HG03354 (cell line): ENCODE measurements around the gene POTEH.
"Not testable (repeated sequence)": the region's sequence is repeated elsewhere in the genome, so short reads cannot be mapped to it uniquely, and the experiment has no call there.

Experiments used
- ATAC-seq: cut with Tn5 transposase; IDR thresholded peaks from one replicate; pipeline ENCODE4 v1.9.1; 2021; ENCODE audit warnings: mild to moderate bottlenecking; ENCODE audit not compliant: unreplicated experiment, poor library complexity, severe bottlenecking

Gene POTEH

DNA sequence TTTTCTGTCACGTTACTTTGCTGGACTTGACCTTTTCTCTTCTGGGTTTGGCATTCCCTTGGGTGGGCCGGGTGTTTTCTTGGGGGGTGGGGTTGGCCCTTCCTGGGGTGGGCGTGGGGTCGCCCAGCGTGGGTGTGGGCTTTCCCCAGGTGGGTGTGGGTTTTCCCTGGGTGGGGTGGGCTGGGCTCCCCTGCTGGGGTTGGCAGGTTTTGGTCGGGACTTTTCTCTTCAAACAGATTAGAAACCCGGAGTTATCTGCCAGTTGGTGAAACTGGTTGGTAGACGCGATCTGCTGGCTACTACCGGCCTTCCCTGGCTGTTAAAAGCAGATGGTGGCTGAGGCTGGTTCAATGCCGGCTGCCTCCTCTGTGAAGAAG is at the start of gene POTEH:
POTEH (plus strand) TSS at position 278 of the 377 bp plus-strand sequence; CDS start at position 330, 52 bp downstream.
- not testable (repeated sequence) for ATAC-seq

DNA sequence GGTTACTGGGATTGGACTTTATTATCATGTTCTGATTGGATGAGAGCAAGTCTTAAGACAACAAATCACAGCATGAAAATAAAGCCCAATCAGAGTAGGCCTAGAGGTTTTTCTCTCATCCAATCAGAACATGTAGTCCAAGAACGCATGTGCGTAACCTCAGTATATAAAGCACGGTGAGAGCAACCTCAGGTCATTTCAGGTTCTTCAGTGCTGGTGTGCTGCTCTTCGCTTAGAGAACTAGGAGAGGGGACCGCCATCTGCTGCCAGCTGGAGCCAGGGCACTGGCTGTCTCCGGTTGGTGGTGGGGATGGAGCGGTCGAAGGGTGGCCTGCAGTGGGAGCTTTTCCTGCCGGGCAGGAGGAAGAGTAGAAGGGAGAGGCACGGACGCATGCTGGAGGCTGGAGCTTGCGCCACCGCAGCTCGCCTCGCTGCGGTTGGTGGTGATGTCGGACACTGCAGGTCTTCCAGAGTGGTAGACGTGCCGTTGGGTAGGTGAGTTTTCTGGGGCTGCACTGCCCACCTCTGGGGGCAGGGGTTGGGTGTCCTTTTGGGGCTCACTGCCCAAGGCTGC is 47.5 kb upstream of the POTEH start:
- ATAC-seq = not testable (repeated sequence)

DNA sequence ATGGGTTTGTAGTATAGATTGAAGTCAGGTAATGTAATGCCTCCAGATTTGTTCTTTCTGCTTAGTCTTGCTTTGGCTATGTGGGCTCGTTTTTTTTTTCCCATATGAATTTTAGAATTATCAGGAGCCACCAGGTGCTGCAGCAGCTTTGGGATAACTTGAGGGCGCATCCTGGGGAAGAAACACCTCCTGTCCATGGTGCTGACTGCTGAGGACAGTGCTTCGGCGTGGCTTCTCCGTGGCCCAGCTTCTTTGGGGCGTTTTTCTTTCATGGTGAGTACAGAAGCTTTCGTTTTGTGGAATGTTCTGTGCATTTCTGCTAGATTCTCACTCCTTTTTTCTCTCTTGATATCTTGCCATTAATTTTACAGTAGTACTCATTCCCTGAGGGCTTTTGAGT is 37.9 kb upstream of the POTEH start:
- not testable (repeated sequence) for ATAC-seq

DNA sequence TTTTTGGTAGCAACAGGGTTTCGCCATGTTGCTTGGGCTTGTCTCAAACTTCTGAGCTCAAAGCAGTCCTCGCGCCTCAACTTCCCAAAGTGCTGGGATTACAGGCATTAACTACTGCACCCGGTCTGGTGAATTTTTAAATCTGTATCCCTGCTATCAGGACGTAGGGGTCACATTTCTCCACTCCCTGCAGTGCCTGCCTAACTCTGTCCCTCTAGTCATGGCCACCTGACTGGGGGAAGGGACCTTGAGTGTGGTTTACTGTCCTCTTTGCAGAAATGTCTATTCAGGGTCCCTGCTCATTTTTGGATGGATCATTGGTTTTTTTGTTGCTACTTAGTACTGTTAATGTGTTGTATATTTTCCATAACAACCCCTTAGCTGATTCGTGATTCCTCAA is 37.1 kb upstream of the POTEH start:
- ATAC-seq = not testable (repeated sequence)

DNA sequence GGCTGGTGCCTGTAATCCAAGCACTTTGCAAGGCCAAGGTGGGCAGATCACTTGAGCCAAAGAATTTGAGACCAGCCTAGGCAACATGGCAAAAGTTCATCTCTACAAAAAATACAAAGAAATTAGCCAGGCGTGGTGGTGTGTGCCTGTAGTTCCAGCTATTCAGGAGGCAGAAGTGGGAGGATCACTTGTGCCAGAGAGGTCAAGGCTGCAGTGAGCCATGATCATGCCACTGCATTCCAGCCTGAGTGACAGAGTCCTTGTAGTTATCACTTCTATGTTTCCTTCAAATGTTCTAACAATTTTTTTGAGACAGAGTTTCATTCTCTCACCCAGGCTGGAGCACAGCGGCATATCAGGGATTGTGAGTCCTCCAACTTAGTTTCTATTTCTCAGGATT is 36.6 kb upstream of the POTEH start:
- not testable (repeated sequence) for ATAC-seq

DNA sequence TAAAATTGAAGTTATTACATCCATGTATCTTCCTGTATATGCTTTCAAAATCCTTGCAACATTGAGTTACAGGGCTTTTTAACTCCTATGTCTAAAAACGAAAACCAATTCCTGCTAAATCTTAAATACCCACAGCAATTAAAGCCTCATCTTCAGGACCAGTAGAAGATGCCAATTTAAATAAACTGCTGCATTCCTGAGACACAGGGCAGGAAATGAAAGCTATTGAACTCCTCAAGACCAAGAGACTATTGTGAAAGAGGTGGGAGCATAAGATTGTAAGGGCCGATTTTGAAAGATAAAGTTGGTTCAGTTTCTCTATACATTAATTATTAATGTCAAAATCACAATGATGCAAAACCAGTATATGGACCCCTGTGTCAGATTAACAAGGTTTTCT is 28.7 kb upstream of the POTEH start:
- ATAC-seq = not testable (repeated sequence)

DNA sequence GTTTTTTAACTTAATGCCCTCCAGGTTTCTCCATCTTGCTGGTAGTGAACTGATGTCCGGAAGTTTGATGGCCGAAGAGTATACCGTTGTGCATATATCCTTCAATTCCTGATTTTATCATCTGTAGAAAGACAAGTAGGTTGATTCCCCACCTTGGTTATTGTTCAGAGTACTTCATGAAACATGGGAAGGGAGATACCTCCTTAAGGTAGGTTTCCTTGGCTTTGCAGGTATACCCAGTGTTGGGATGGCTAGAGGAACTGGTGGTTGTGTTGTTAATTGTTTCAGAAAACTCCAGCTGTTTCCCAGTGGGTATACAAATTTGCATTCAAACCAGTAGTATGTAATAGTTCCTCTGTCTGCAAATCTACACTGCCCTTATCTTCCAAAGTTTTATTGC is 25.1 kb upstream of the POTEH start:
- ATAC-seq = not testable (repeated sequence)

DNA sequence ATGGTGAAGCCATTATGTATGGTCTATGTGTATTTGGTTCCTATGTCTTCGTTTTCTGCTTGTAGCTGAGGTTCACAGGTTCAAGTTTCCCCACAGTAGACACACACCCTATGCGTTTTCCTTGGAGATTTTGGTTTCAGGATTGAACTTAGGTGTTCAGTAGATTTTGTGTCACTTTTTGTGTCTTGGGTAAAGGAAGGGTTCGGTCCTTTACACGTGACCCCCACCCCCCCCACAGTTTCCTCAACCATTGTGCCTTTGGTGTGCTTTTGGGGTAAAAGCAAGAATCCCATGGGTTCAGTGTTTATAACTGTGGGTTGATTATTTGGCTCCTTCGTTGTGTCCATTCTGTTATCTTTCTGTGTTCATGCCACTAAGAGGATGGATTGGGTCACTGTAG is 24.3 kb upstream of the POTEH start:
- ATAC-seq = not testable (repeated sequence)

DNA sequence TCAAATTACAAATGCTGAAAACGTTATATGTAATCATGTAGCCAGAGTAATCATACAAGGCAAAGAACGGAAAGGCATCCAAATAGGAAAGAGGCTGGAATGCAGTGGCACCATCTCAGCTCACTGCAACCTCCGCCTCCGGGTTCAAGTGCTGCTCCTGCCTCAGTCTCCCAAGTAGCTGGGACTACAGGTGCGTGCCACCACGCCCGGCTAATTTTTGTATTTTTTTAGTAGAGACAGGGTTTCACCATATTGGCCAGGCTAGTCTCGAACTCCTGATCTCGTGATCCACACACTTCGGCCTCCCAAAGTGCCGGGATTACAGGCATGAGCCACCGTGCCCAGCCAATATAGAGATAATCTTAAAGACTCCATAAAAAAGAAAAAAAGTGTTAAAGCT is 20.4 kb upstream of the POTEH start:
- ATAC-seq = not testable (repeated sequence)

DNA sequence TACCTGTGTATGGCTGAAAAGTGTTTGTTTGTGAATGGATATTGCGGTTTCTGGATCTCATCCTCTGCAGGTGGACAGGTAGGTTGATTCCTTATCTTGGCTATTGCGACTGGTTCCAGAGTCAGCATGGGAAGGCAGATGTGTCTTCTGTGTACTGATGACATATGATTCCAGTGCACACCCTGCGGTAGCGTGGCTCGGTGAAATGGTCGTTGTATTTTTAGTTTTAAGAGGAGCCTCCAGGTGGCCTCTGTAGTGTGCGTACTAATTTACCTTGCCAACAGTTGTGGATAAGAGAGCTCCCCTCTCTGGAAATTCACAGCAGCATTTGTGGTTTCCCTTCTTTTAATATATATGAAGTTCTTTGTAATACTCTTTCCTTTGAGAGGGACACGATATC is 10.1 kb upstream of the POTEH start:
- ATAC-seq = not testable (repeated sequence)

DNA sequence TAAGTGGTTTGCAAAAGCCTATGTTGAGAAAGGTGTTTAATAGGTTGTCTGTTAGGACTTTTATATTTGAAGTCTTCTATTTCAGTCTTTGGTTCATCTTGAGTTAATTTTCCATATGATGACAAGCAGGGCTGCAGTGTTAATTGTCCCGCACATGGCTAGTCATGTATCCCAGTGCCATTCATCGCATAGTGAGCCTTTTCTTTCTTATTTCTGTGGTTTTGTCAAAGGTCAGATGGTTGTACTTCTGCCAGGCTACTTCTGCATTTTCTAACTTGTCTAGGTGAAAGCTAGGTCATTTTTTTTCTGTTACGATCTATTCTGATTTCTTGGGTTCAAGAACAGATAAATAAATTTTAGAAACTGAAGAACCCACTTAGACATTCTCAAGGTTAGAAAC is 5.7 kb upstream of the POTEH start:
- not testable (repeated sequence) for ATAC-seq

DNA sequence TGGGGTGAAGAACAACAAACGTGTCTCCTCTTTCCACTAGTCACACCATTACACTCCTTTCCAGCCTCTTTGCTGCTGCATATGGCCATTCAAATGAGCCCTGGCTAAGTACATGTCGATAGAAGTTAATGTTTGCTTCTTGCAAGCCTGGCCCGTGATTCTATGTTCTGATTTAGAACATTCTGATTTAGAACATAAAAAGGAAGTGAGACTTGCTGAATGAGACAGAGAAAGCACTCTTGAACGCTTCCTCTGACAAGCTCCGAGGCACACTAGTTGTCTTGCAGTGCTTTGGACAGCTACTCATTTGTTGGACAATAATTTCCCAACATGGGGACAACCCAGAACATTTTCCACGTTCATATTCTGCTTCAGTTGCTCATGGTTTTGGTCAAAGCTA is 5.1 kb upstream of the POTEH start:
- peak; percentile 79 for ATAC-seq

DNA sequence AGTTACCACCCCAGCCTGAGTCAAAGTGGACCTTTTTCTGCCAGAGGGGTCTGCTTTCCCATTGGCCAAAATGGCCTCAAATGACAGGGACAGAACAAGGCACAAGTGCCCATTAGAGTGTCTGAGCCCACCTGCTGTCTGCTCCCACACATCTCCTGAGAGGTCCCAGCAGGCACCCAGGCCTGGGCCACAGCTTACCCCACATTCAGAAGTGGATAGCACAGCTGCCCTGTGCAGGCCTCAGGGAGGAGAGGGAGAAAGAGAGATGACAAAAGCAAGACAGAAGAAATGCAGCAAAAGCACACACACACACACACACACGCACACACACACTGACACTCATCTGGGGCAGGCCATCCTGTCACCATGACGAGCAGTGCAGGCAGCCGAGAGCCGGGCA is 4.2 kb upstream of the POTEH start:
- ATAC-seq = not testable (repeated sequence)

DNA sequence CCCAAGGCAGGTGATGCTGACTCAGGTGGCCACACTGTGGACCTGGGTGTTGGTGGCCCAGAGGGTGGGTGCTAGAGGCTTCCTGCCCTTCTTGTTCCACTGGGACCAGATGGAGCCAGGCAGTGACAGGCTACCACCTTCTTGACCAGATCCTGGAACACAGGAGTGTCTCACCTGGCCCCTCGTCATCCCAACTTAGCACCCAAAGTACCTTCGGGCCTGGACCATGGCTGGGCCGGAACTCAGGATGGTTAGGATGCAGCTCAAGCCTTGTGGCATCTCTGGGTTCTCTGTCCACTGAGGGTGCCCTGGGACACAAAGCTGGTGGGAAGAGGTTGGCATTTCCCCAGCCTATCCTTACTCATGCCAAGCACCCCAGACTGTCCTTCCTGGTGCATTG is 2.7 kb upstream of the POTEH start:
- not testable (repeated sequence) for ATAC-seq

DNA sequence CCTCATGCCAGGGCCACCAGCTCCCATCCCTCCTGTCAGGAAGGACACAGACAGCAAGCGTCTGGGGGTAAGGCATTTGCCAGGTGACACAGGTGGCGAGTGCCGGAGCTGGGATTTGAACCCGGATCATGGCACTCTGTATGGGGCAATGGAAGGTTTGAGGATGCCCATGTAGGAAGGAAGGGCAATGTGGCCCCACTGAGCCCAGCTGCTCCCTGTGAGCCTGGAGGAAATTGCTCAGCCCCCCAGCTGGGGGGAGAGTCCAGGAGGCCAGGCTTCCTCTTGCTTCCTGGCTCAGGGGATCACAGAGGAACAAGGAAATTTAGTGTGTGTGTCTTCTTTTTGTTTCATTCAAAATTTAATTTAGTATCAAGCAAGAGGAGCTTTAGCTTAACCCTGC is 2.1 kb upstream of the POTEH start:
- not testable (repeated sequence) for ATAC-seq

DNA sequence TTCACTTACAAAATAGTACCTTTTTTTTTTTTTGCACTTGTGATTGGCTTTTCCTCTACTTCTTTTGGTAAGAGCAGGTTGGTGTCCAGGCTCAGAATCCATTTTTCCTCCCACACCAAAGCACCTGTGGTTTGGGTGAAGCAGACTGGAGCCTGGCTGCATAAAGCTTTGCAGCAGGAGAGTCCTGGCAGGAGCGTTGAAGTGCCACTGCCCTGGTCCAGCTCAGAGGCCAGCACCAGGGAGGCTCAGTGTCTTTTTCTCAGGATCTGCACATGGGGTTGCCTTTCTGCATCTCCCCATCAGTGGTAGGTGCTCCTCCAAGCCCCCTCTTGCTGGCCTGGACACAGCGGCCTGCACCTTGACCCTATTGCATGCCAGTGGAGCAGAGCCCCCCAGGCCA is 1.7 kb upstream of the POTEH start:
- not testable (repeated sequence) for ATAC-seq

DNA sequence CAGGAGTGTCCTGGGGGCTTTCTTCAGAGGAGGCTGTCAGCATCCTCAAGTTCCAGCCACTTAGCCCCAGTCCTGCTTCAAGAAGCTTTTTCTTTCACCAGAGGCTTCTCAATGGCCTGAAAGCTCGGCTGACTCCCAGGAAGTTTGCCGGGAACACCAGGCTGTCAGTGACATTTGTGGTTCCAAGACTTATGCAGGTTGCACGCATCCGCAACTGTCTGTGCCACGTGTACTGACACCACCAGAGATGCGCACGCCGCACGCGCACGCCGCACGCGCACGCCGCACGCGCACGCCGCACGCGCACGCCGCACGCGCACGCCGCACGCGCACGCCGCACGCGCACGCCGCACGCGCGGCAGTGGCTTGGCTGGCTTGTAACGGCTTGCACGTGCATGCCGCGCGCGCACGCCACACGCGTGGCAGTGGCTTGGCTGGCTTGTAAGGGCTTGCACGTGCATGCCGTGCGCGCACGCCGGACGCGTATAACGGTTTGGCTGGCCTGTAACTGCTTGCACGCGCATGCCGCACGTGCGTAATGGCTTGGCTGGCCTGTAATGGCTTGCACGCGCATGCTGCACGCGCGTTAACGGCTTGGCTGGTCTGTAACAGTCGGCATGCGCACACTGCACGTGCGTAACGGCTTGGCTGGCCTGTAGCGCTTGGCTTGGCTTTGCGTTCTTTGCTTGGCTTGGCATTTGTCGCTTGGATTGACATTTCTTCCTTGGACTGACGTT is 646 bp upstream of the POTEH start:
- ATAC-seq = not testable (repeated sequence)

DNA sequence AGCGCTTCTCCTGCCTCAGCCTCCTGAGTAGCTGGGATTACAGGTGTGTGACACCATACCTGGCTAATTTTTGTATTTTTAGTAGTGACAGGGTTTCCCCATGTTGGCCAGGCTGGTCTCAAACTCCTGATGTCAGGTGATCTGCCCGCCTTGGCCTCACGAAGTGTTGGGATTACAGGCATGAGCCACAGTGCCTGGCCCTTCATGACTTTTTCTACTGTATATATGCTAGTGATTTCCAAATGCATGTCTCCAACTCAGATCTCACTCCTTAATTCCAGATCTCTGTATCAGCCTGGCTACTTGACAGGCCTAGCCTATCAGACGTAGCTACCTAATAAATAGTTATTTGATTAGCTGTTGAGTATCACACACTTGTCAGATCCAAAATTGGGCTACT is 23.8 kb downstream of the POTEH start:
- ATAC-seq = not testable (repeated sequence)

DNA sequence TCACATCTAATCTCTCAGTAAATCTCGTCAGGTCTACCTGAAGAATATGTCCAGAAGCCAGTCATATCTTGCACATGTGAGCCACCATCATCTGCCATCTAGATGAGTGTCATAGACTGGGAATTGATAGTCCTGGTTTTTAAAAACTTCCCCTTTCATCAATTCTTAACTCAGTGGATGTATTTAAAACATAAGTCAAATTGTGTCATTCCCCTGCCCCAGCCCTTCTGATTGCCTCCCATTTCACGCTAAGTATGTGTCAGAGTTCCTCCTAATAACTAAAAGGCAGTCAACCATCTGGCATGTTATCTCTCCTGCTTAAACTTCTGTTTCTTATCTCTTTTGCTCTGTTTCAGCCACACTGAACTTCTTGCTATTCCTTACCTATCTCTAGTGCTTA is 24.3 kb downstream of the POTEH start:
- not testable (repeated sequence) for ATAC-seq

DNA sequence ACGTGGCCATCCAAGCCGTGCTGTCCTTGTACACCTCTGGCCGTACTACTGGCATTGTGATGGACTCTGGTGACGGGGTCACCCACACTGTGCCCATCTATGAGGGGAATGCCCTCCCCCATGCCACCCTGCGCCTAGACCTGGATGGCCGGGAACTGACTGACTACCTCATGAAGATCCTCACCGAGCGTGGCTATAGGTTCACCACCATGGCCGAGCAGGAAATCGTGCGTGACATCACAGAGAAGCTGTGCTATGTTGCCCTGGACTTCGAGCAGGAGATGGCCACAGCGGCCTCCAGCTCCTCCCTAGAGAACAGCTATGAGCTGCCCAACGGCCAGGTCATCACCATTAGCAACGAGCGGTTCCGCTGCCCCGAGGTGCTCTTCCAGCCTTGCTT is 32.1 kb downstream of the POTEH start:
- not testable (repeated sequence) for ATAC-seq

DNA sequence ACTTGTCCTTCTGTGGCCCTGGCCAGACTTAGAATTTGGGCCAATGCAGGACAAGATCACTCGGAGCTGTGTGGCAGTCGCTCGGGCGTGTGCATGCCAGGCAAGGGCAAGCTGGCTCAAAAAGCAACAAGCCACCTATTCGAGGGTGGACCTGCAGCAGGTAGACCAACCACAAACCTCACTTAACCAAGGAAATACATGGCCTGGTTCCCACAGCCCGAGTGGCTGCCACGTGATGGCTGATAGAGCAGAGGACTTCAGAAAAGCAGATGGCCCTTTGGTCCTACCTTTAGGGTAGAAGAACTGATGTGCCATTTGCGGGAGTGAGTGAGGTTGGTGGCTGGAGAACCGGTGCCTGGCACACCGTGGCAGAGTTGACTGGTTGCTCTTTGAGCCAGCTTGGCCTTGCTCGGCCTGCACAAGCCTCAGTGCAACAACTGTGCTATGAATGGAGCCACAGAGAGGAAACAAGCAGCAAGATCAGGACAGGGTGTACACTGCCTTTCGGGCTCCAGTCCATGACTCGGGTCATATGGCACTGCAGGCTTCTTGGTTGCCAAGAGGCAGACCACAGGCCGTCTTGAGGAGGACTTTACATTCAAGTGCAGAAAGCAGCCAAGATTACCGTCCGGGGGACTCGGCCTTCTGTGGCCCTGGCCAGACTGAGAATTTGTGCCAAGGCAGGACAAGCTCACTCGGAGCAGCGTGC is 39.5 kb downstream of the POTEH start:
- ATAC-seq = not testable (repeated sequence)
